HepG2 (cell line): Measurements from ENCODE around the gene CLCN1. TPM values are rescaled to one million over a fixed set of nuclear protein-coding genes. Genes with fewer than 3 reads are reported as not detected.

ENCODE experiments used
- EZH2 ChIP-seq: conservative IDR thresholded peaks from 2 replicates; pipeline ENCODE4 v1.6.1; 2012; ENCODE audit warnings: mild to moderate bottlenecking, low read depth, low read length, moderate library complexity
- IRF2 ChIP-seq: IDR thresholded peaks from 2 replicates; pipeline ENCODE4 v1.6.1; 2018; ENCODE audit warnings: missing genetic modification reagents, missing compliant biosample characterization
- MAFF ChIP-seq: IDR thresholded peaks from 2 replicates; pipeline ENCODE4 v1.6.1; 2011; ENCODE audit warnings: low read depth, low read length, improper control_type of control experiment
- MAX ChIP-seq: IDR thresholded peaks from 2 replicates; pipeline ENCODE4 v1.6.1; 2012; ENCODE audit warnings: inconsistent platforms
- MED1 ChIP-seq: sonication (generic); formaldehyde crosslinking; IDR thresholded peaks from 2 replicates; pipeline ENCODE4 v1.4.0; 2020; ENCODE audit warnings: missing genetic modification reagents
- MEF2D ChIP-seq: sonication (generic); formaldehyde crosslinking; IDR thresholded peaks from 2 replicates; pipeline ENCODE4 v1.5.1; 2020; ENCODE audit warnings: mild to moderate bottlenecking, missing genetic modification reagents
- NR1H2 ChIP-seq: sonication (generic); formaldehyde crosslinking; IDR thresholded peaks from 2 replicates; pipeline ENCODE4 v1.8.1; 2022; ENCODE audit warnings: low read depth, missing genetic modification reagents, borderline replicate concordance
- RCOR2 ChIP-seq: IDR thresholded peaks from 2 replicates; pipeline ENCODE4 v1.6.1; 2016; ENCODE audit warnings: missing biosample characterization, missing genetic modification reagents
- REL ChIP-seq: sonication (generic); formaldehyde crosslinking; conservative IDR thresholded peaks from 2 replicates; pipeline ENCODE4 v1.8.0; 2022; ENCODE audit warnings: mild to moderate bottlenecking, missing genetic modification reagents, moderate library complexity
- RXRA ChIP-seq: sonication (generic); formaldehyde crosslinking; IDR thresholded peaks from 2 replicates; pipeline ENCODE4 v1.5.1; 2020; ENCODE audit warnings: missing genetic modification reagents
- ZBTB40 ChIP-seq, 2 experiments: fragments of 450-650 bp in 1 of 2; sonication (generic) in 1 of 2; formaldehyde crosslinking in 1 of 2; IDR thresholded peaks; 2 replicates each; pipeline versions ENCODE4 v1.6.1 to v1.8.0; 2016 to 2022; ENCODE audit warnings: antibody characterized with exemption in 1 of 2, mild to moderate bottlenecking in 1 of 2, missing genetic modification reagents in 1 of 2
- ZKSCAN8 ChIP-seq: IDR thresholded peaks from 2 replicates; pipeline ENCODE4 v1.6.1; 2016; ENCODE audit warnings: borderline replicate concordance, missing genetic modification reagents, missing compliant biosample characterization
- ZNF124 ChIP-seq: sonication (generic); formaldehyde crosslinking; IDR thresholded peaks from 2 replicates; pipeline ENCODE4 v1.4.0; 2020; ENCODE audit warnings: missing genetic modification reagents
- ZNF331 ChIP-seq: sonication (generic); formaldehyde crosslinking; IDR thresholded peaks from 2 replicates; pipeline ENCODE4 v1.4.0; 2020; ENCODE audit warnings: missing genetic modification reagents
- ZNF512B ChIP-seq: sonication (generic); formaldehyde crosslinking; IDR thresholded peaks from 2 replicates; pipeline ENCODE4 v1.5.1; 2020; ENCODE audit warnings: missing genetic modification reagents, mild to moderate bottlenecking, borderline replicate concordance
- polyA plus RNA-seq, 8 experiments: library from polyadenylated mRNA; depleted of rRNA in 3 of 8; stranded (reverse) in 7 of 8; unstranded in 1 of 8; fragments of >200 nt; fragmentation: Illumina TruSeq in 4 of 8; extraction: Trizol in 4 of 8; gene quantifications; 2 replicates each; pipeline versions ENCODE4 v1.2.1 to v1.2.3, GENCODE V29; 2011 to 2016; ENCODE audit warnings: low read depth in 4 of 8, missing spikeins in 1 of 8, mixed read lengths in 1 of 8; ENCODE audit not compliant: insufficient read depth in 1 of 8
- total RNA-seq, 5 experiments: library from RNA; depleted of rRNA; stranded (reverse); fragments of >200 nt; fragmentation: Illumina TruSeq; extraction: Trizol; gene quantifications; 2 replicates each; pipeline ENCODE4 v1.2.3, GENCODE V29; 2016; ENCODE audit warnings: low read depth in 1 of 5

The CLCN1 gene
- total and polyA plus RNA-seq, 2 of the 13 experiments (the other 11 are each of a cell fraction or from before 2014, with no cell fraction given): 0.01 TPM; not detected in 1

GRCh38 chr7:143395187-143396149 lies 79.6 kb downstream of the CLCN1 start (continued):
- TF ChIP-seq ZNF512B (CRISPR knock-in tag) (0 out of 2 replicates have a peak, but pooled peaks have one; percentile 75), MAFF (no peak), ZNF331 (CRISPR knock-in tag) (peak; percentile 71; the same call in 1 of the 2 replicates), MAX (peak; percentile 67; the same call in 1 of the 2 replicates), MED1 (CRISPR knock-in tag) (peak; percentile 86), RXRA (peak; percentile 99), MEF2D (CRISPR knock-in tag) (no peak), NR1H2 (CRISPR knock-in tag) (0 out of 2 replicates have a peak, but pooled peaks have one; percentile 63), ZKSCAN8 (CRISPR knock-in tag) (peak; percentile 70; the same call in 1 of the 2 replicates), IRF2 (CRISPR knock-in tag) (peak; percentile 54; the same call in 1 of the 2 replicates), ZBTB40 (IDR thresholded peaks at IDR 0.05) (no peak), ZBTB40 (CRISPR knock-in tag; IDR thresholded peaks at IDR 0.05) (0 out of 2 replicates have a peak, but pooled peaks have one; percentile 48), RCOR2 (CRISPR knock-in tag) (peak; percentile 62; the same call in 1 of the 2 replicates), EZH2 (no peak), ZNF124 (CRISPR knock-in tag) (peak; percentile 54; the same call in 1 of the 2 replicates), REL (CRISPR knock-in tag) (0 out of 2 replicates have a peak, but pooled peaks have one; percentile 40)
